GM19468 (cell line): Measurements from ENCODE around the gene PDXDC1.
"Not testable (repeated sequence)": the region's sequence is repeated elsewhere in the genome, so short reads cannot be mapped to it uniquely, and the experiment has no call there.

Source experiments
- ATAC-seq: cut with Tn5 transposase; IDR thresholded peaks from one replicate; pipeline ENCODE4 v1.9.1; 2021; ENCODE audit warnings: mild to moderate bottlenecking, moderate library complexity, moderate number of reproducible peaks; ENCODE audit not compliant: unreplicated experiment; ENCODE audit errors: extremely low read depth

The PDXDC1 gene

GRCh38 chr16:14969795-14970194 is 5.0 kb upstream of the PDXDC1 start:
- not testable (repeated sequence) for ATAC-seq

GRCh38 chr16:14971621-14972228 is 3.1 kb upstream of the PDXDC1 start:
- ATAC-seq = not testable (repeated sequence)

GRCh38 chr16:14973785-14974322 is 972 bp upstream of the PDXDC1 start:
- ATAC-seq = not testable (repeated sequence)

GRCh38 chr16:14974331-14974655 is 533 bp upstream of the PDXDC1 start:
- ATAC-seq = not testable (repeated sequence)

DNA sequence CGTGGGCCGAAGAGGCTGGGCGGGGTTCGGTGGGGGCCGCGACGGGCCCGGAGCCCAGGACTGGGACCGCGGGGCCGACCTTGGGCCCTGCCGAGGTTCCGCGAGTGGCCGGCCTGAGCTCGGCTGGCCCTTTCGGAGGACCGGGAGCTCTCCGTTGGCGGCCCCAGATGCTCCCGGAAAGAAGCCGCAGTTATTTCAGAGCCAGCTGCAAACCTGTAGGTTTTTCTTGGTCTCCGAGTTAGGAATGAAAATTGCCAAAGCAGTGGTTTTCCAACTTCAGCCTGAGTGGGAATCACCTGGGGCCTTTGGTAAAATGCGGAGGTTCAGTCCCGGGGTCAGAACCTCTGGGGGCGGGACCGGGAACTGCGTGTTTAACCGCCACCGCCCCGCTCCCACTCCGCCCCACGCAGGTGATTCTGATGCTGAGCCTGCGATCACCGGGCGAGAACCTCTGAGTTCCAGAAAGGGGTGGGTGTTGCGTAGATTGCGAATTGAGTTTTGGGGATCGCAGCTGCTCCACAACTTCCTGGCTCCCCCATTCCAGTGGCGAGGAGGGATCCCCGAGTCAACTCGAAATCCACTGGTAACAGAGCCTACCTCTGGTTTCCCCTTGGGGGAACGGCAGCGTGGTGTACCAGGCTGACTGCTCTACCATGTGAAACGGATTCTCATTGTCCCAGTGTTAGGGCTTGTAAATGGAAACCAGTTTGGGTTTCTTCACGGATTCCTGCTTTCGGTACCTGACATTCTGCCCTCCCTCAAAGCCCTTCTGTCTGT is 780 bp downstream of the PDXDC1 start:
- ATAC-seq = not testable (repeated sequence)

DNA sequence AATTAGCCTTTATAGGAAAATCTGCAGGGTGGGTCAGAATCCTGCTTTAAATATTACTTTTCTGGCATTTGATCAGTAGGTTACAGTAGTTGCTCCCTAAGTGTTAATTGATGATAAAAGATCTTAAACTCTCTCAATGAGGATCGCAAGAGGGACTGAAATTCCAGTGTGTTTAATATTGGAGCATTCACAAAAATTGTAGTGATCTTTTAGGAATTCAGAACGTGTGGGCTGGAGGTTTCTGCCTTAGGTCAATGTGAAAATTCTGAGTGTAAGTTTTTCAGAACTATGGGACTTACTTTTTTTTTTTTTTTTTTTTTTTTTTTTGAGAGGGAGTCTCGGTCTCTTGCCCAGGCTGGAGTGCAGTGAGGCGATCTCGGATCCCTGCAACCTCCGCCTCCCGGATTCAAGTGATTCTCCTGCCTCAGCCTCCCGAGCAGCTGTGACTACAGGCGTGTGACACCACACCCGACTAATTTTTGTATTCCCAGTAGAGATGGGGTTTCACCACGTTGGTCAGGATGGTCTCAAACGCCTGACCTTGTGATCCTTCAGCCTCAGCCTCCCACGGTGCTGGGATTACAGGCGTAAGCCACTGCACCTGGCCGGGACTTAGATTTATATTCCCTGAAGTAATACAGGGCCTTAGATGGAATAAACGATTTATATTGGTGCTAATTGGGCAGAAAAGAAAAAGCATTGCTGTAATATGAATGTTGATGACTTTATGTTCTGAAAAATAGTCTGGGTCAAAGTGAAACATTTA is 2.3 kb downstream of the PDXDC1 start:
- ATAC-seq = not testable (repeated sequence)

DNA sequence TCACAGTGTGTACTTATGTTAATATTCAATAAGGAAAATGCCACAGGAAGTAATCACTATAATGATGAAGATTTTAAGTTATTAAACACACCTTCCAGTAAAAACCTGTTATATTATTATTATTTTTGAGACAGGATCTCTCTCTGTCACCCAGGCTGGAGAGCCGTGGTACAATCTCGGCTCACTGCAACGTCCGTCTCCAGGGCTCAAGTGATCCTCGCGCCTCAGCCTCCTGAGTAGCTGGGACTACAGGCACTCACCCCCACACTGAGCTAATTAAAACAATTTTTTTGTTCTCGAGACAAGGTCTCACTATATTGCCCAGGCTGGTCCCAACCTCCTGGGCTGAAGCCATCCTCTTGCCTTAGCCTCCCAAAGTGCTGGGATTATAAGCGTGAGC is 3.5 kb downstream of the PDXDC1 start:
- not testable (repeated sequence) for ATAC-seq

GRCh38 chr16:14978908-14979307 is 4.1 kb downstream of the PDXDC1 start:
- not testable (repeated sequence) for ATAC-seq

GRCh38 chr16:14981234-14981633 is 6.4 kb downstream of the PDXDC1 start:
- not testable (repeated sequence) for ATAC-seq

DNA sequence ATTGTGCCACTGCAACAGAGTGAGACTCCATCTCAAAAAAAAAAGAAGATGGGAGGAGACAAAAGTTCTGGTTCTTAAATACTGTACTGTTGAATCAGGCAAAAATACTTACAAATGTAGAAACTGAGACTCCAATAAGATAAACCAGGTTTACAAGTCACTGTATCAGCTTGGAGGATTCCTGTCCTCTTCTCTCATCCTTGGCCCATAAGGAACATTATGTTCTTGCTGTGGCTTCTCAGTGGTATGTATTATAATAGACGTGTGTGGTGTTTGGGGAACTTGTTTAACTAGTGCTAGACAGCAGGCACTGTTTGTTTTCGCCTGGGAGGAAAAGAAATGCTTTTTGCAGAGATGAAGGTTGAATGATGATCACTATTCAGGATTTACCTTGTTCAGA is 7.7 kb downstream of the PDXDC1 start:
- ATAC-seq = not testable (repeated sequence)

DNA sequence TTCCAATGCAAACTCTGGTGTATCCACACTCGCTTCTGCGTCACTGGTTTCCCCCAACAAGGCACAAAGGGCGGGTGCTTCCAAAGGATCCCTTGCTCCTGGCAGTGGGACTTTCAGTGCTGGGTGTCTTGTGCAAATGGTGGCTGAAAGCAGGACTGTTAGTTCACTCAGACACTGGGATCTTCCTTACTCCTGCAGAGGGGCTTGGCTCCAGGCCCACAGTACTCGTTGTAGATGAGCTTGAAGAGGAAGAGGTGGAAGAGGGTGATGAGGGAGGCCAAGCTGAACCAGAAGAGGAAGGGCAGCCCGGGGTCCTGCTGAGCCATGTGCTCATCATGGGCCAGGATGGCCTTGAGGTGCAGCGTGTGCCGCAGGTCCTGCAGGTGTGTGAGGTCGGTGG is 13.3 kb downstream of the PDXDC1 start:
- not testable (repeated sequence) for ATAC-seq

DNA sequence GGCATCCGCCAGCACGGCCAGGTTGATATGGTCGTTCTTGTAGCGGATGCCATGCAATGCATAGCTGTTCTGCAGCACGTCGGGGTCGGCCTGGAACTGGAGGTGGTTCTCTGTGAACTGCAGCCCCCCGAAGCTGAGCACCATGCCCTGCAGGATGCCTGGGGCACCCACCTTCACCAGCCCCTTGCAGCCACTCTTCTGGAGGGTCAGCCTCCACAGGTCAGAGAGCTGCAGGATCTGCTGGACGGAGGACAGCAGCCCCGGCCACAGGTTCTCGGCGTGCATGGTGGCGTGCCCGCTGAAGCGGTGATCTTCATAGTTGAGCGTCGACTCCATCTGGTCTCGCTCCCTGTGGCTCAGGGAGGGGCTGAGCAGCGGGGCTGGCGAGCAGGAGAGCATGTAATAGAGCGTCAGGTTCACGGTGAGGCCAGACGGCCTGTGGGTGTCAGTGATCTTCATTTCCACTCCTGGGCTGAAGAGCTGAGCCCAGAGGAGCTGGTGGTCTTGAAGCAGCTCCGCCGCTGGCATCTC is 13.9 kb downstream of the PDXDC1 start:
- not testable (repeated sequence) for ATAC-seq

DNA sequence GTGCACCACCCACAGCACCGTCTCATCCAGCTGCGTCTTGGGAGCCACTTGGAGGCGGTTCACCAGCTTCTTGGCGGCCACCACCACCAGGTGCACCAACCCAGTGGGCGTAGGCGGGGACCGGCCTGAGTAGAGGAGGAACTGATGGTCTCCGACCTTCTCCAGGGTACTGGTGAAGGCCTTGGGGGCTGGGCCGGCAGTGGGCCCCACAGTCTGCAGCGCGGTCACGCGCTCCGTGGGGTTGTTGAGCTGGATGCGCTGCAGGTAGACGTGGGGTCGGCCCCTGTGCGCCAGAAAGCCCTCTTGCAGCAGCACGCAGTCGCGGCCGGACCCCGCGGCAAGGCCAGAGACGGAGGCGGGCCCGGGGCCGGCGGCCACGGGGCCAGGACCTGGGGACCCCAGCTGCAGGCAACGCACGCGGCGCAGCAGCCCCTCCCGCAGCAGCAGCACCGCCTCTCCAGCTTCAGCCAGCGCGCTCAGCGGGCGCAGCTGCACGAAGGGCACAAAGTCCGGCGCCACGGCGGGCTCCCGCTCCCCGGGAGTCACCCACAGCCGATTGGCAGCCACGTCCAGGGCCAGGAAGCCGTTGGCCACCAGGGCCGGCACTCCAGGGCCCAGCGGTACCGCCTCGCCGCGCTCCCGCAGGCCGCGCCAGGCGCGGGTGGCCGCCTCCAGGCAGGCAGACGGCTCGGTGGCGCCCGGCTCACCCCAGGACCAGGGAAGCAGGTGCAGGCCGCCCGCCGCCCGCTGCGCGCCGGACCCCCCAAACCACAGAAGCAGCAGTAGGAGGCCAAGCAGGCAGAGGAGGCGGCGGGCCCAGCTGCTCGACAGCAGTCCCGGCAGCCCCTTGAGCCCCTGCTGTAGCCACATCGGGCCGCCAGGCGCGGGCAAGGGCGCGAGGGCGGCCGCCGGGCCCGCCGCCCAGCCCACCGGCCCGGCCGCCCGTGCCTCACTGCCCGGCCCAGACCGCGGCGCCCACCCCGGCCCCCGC is 14.8 kb downstream of the PDXDC1 start:
- ATAC-seq = not testable (repeated sequence)

DNA sequence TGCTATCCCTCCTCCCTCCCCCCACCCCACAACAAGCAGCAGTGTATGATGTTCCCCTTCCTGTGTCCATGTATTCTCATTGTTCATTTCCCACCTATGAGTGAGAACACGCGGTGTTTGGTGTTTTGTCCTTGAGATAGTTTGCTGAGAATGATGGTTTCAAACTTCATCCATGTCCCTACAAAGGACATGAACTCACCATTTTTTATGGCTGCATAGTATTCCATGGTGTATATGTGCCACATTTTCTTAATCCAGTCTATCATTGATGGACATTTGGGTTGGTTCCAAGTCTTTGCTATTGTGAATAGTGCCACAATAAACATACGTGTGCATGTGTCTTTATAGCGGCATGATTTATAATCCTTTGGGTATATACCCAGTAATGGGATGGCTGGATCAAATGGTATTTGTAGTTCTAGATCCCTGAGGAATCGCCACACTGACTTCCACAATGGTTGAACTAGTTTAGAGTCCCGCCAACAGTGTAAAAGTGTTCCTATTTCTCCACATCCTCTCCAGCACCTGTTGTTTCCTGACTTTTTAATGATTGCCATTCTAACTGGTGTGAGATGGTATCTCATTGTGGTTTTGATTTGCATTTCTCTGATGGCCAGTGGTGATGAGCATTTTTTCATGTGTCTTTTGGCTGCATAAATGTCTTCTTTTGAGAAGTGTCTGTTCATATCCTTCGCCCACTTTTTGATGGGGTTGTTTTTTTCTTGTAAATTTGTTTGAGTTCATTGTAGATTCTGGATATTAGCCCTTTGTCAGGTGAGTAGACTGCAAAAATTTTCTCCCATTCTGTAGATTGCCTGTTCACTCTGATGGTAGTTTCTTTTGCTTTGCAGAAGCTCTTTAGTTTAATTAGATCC is 18.7 kb downstream of the PDXDC1 start:
- ATAC-seq = not testable (repeated sequence)

- not testable (repeated sequence) for ATAC-seq
These were observed 21.9 kb downstream of the PDXDC1 start for GRCh38 chr16:14996702-14997101.

DNA sequence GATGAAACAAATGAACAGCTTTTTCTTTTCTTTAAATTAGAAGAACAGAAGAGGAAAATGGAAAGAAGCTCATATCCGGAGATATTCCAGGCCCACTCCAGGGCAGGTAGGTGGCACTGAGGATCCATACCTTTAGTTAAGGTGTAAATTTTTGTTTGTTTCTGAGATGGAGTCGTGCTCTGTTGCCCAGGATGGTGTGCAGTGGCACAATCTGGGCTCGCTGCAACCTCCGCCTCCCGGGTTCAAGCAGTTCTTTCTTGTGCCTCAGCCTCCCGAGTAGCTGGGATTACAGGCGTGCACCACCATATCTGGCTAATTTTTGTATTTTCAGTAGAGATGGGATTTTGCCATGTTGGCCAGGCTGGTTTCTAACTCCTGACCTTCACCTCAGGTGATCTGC is 23.5 kb downstream of the PDXDC1 start:
- ATAC-seq = not testable (repeated sequence)

DNA sequence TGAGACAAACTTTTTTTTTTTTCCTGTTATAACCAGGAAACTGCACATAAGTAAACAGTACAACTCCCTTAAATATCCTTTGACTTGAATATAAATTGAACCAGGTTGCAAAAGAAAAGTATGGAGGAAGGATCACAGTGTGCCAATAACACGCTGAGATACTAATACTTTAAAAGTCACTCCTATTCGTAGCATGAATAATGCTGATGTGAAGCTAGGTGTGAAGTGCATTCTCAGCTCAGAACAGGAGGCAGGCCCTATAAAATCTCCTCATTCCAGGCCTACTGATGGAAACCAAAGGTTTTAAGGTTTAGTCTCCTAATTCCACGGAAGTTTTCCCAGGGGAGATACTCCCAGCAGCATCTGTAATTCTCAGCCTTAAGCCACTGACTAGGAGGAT is 25.0 kb downstream of the PDXDC1 start:
- ATAC-seq = not testable (repeated sequence)

- ATAC-seq = not testable (repeated sequence)
These were observed 27.6 kb downstream of the PDXDC1 start for GRCh38 chr16:15002448-15002847.
